Measurements from ENCODE around the gene HMGB2.

DNA sequence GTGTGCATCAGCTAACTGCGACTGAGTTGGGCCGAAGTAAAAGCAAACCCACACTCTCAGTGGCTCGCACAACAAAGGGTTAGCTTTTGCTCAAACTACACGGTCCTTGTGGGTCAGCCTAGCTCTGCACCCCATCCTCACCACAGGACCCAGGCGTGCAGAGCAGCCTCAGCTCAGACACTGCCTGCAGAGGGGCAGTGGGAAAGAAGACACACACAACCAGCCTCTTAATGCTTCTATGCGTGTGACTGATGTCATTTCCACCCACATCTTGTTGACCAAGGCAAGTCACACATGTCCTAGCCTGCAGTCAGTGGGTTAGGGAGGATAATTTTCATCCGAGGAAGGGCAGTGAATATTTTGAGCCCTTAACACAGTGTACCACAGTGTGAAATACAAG, 40.5 kb downstream of the HMGB2 start:
- TF ChIP-seq, protein P1, sequence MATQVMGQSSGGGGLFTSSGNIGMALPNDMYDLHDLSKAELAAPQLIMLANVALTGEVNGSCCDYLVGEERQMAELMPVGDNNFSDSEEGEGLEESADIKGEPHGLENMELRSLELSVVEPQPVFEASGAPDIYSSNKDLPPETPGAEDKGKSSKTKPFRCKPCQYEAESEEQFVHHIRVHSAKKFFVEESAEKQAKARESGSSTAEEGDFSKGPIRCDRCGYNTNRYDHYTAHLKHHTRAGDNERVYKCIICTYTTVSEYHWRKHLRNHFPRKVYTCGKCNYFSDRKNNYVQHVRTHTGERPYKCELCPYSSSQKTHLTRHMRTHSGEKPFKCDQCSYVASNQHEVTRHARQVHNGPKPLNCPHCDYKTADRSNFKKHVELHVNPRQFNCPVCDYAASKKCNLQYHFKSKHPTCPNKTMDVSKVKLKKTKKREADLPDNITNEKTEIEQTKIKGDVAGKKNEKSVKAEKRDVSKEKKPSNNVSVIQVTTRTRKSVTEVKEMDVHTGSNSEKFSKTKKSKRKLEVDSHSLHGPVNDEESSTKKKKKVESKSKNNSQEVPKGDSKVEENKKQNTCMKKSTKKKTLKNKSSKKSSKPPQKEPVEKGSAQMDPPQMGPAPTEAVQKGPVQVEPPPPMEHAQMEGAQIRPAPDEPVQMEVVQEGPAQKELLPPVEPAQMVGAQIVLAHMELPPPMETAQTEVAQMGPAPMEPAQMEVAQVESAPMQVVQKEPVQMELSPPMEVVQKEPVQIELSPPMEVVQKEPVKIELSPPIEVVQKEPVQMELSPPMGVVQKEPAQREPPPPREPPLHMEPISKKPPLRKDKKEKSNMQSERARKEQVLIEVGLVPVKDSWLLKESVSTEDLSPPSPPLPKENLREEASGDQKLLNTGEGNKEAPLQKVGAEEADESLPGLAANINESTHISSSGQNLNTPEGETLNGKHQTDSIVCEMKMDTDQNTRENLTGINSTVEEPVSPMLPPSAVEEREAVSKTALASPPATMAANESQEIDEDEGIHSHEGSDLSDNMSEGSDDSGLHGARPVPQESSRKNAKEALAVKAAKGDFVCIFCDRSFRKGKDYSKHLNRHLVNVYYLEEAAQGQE (IDR thresholded peaks at IDR 0.05; ENCODE audit: low read depth): no peak
- TF ChIP-seq, protein P2, sequence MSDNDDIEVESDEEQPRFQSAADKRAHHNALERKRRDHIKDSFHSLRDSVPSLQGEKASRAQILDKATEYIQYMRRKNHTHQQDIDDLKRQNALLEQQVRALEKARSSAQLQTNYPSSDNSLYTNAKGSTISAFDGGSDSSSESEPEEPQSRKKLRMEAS (IDR thresholded peaks at IDR 0.05): no peak
- no peak for TF ChIP-seq EP300 (IDR thresholded peaks at IDR 0.05; ENCODE audit: borderline replicate concordance)
- no peak for TF ChIP-seq TAF1 (IDR thresholded peaks at IDR 0.05; ENCODE audit: low read depth)
- TF ChIP-seq YY1 (IDR thresholded peaks at IDR 0.05; ENCODE audit: low read depth): no peak
- TF ChIP-seq NFIC (IDR thresholded peaks at IDR 0.05): no peak
- no peak for TF ChIP-seq RAD21 (IDR thresholded peaks at IDR 0.05; ENCODE audit: low read depth)
- no peak for TF ChIP-seq TEAD4 (IDR thresholded peaks at IDR 0.05)
- no peak for TF ChIP-seq EGR1 (IDR thresholded peaks at IDR 0.05)
- no peak for TF ChIP-seq ZBTB7A (IDR thresholded peaks at IDR 0.05; ENCODE audit: low read depth)
- no peak for TF ChIP-seq CREB1 (IDR thresholded peaks at IDR 0.05; ENCODE audit: low read depth)
- TF ChIP-seq, protein P3, sequence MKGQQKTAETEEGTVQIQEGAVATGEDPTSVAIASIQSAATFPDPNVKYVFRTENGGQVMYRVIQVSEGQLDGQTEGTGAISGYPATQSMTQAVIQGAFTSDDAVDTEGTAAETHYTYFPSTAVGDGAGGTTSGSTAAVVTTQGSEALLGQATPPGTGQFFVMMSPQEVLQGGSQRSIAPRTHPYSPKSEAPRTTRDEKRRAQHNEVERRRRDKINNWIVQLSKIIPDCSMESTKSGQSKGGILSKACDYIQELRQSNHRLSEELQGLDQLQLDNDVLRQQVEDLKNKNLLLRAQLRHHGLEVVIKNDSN (IDR thresholded peaks at IDR 0.05): no peak

Measured in Ishikawa (cell line).